A549 (cell line): ENCODE measurements around the gene TRMT2A. TPM values are rescaled to one million over a fixed set of nuclear protein-coding genes. Genes with fewer than 3 reads are reported as not detected.

ENCODE experiments used
- ATAC-seq, 2 experiments: fragments of 200-7000 bp in 1 of 2; fragments of >200 bp in 1 of 2; cut with Nextera tagmentation in 1 of 2; cut with Tn5 transposase in 1 of 2; 3 replicates each; pipeline versions ENCODE4 v1.8.0 to v1.9.1; 2018 to 2020; ENCODE audit warnings: mild to moderate bottlenecking in 1 of 2, moderate library complexity in 1 of 2
- CTCF ChIA-PET: fragments of 300-600 bp; sonication (Branson Sonifier 250); formaldehyde crosslinking; extraction: SDS; loops from one replicate; lab custom pipeline; 2021; ENCODE audit warnings: antibody characterized with exemption, inconsistent platforms; lab: Yijun Ruan, JAX
- POLR2A ChIA-PET: fragments of 350-600 bp; formaldehyde crosslinking; extraction: SDS; loops from one replicate; lab custom pipeline; 2021; ENCODE audit warnings: antibody characterized with exemption, inconsistent platforms; lab: Yijun Ruan, JAX
- DNase-seq, 2 experiments: peaks; one replicate each; pipeline versions ENCODE4 v3.0.0 to v3.0.0-alpha.2; 2011 to 2016; ENCODE audit warnings: low read depth in 1 of 2, low spot score in 1 of 2
- FAIRE-seq: peaks from 2 replicates; lab custom pipeline; 2011; peaks lifted over from hg19 to GRCh38; lab: Jason Lieb, UNC
- H3K27ac ChIP-seq, 2 experiments: fragments of >200 bp; sonication (Bioruptor Twin); formaldehyde crosslinking; 3 replicates each; pipeline ENCODE4 v1.5.1; 2016 to 2017
- H3K4me1 ChIP-seq: fragments of >200 bp; sonication (Bioruptor Twin); formaldehyde crosslinking; 3 replicates; pipeline ENCODE4 v1.6.1; 2016
- H3K4me2 ChIP-seq: fragments of >200 bp; sonication (Bioruptor Twin); formaldehyde crosslinking; 3 replicates; pipeline ENCODE4 v1.6.1; 2016
- H3K4me3 ChIP-seq: fragments of >200 bp; sonication (Bioruptor Twin); formaldehyde crosslinking; 3 replicates; pipeline ENCODE4 v1.5.1; 2016
- H3K9me3 ChIP-seq: fragments of >200 bp; sonication (Bioruptor Twin); formaldehyde crosslinking; 3 replicates; pipeline ENCODE4 v1.6.1; 2016
- CEBPB ChIP-seq, 2 experiments: fragments of >200 bp in 1 of 2; sonication (Bioruptor Twin) in 1 of 2; formaldehyde crosslinking in 1 of 2; IDR thresholded peaks; 2 replicates each; pipeline ENCODE4 v1.6.1; 2012 to 2016
- ELK1 ChIP-seq: fragments of 150-350 bp; IDR thresholded peaks from 2 replicates; pipeline ENCODE4 v1.6.1; 2014; ENCODE audit warnings: low read depth, mild to moderate bottlenecking, low read length
- EP300 ChIP-seq, 2 experiments: fragments of >200 bp; sonication (Bioruptor Twin); formaldehyde crosslinking; IDR thresholded peaks; 2 replicates in 1 of 2; 3 replicates in 1 of 2; pipeline ENCODE4 v1.6.1; 2016 to 2017
- FOSL2 ChIP-seq, 2 experiments: fragments of 450-650 bp in 1 of 2; fragments of >200 bp in 1 of 2; sonication (Bioruptor Twin) in 1 of 2; formaldehyde crosslinking; IDR thresholded peaks; 2 replicates each; pipeline versions ENCODE4 v1.5.0 to v1.6.1; 2016 to 2020; ENCODE audit warnings: mild to moderate bottlenecking in 1 of 2, moderate library complexity in 1 of 2
- FOXS1 ChIP-seq: fragments of 250-450 bp; sonication (Bioruptor Pico); IDR thresholded peaks from 2 replicates; pipeline ENCODE4 v1.5.0; 2020; ENCODE audit warnings: mild to moderate bottlenecking, moderate library complexity
- GATA3 ChIP-seq: IDR thresholded peaks from 2 replicates; pipeline ENCODE4 v1.6.1; 2012; ENCODE audit warnings: borderline replicate concordance
- HEYL ChIP-seq: fragments of 250-450 bp; sonication (Bioruptor Pico); IDR thresholded peaks from 2 replicates; pipeline ENCODE4 v1.8.0; 2021; ENCODE audit warnings: mild to moderate bottlenecking, moderate library complexity
- JUN ChIP-seq, 2 experiments: fragments of >200 bp; sonication (Bioruptor Twin); formaldehyde crosslinking; IDR thresholded peaks; 2 replicates in 1 of 2; 3 replicates in 1 of 2; pipeline ENCODE4 v1.6.1; 2016 to 2017
- KDM1A ChIP-seq: fragments of 200-600 bp; sonication (generic); IDR thresholded peaks from 2 replicates; pipeline ENCODE4 v1.6.1; 2016; ENCODE audit warnings: low read depth, mild to moderate bottlenecking
- MAFK ChIP-seq: fragments of 450-650 bp; IDR thresholded peaks from 2 replicates; pipeline ENCODE4 v1.6.1; 2014; ENCODE audit not compliant: partially characterized antibody
- MAX ChIP-seq: IDR thresholded peaks from 2 replicates; pipeline ENCODE4 v1.6.1; 2012
- MAZ ChIP-seq: fragments of 150-350 bp; IDR thresholded peaks from 2 replicates; pipeline ENCODE4 v1.6.1; 2014; ENCODE audit warnings: antibody characterized with exemption, low read depth, low read length, borderline replicate concordance
- NPAS2 ChIP-seq: fragments of 250-450 bp; sonication (Bioruptor Pico); IDR thresholded peaks from 2 replicates; pipeline ENCODE4 v1.8.0; 2022; ENCODE audit warnings: mild to moderate bottlenecking, moderate library complexity, borderline replicate concordance
- NR3C1 ChIP-seq: fragments of >200 bp; sonication (Bioruptor Twin); formaldehyde crosslinking; IDR thresholded peaks from 3 replicates; pipeline ENCODE4 v1.6.1; 2017
- PHF8 ChIP-seq: fragments of 200-600 bp; sonication (generic); IDR thresholded peaks from 2 replicates; pipeline ENCODE4 v1.6.1; 2016; ENCODE audit warnings: low read depth, mild to moderate bottlenecking, antibody characterized with exemption, moderate library complexity, borderline replicate concordance
- POLR2A ChIP-seq: IDR thresholded peaks from 2 replicates; pipeline ENCODE4 v1.6.1; 2012; ENCODE audit warnings: mild to moderate bottlenecking, low read length
- POLR2AphosphoS2 ChIP-seq: conservative IDR thresholded peaks from 2 replicates; pipeline ENCODE4 v1.6.1; 2012; ENCODE audit warnings: low read length, improper control_type of control experiment, inconsistent platforms
- RAD21 ChIP-seq, 2 experiments: fragments of >200 bp in 1 of 2; sonication (Bioruptor Twin) in 1 of 2; formaldehyde crosslinking in 1 of 2; IDR thresholded peaks in 1 of 2; conservative IDR thresholded peaks in 1 of 2; 2 replicates in 1 of 2; 3 replicates in 1 of 2; pipeline ENCODE4 v1.6.1; 2012 to 2018; ENCODE audit warnings: inconsistent platforms in 1 of 2
- RCOR1 ChIP-seq: fragments of 150-350 bp; IDR thresholded peaks from 2 replicates; pipeline ENCODE4 v1.6.1; 2014; ENCODE audit warnings: antibody characterized with exemption, low read length, low read depth
- SMC3 ChIP-seq: fragments of >200 bp; sonication (Bioruptor Twin); formaldehyde crosslinking; IDR thresholded peaks from 3 replicates; pipeline ENCODE4 v1.6.1; 2018; ENCODE audit warnings: inconsistent platforms
- ZC3H11A ChIP-seq: fragments of 450-650 bp; IDR thresholded peaks from 2 replicates; pipeline ENCODE4 v1.6.1; 2014; ENCODE audit warnings: antibody characterized with exemption, mild to moderate bottlenecking
- ZFP36 ChIP-seq: fragments of 450-650 bp; IDR thresholded peaks from 2 replicates; pipeline ENCODE4 v1.6.1; 2014; ENCODE audit warnings: borderline replicate concordance; ENCODE audit not compliant: partially characterized antibody
- ZNF302 ChIP-seq: fragments of 250-450 bp; sonication (Bioruptor Pico); IDR thresholded peaks from 2 replicates; pipeline ENCODE4 v1.9.0; 2021; ENCODE audit warnings: inconsistent platforms, mild to moderate bottlenecking, moderate library complexity
- WGBS: methylation state at CpG from one replicate; pipeline ENCODE4 v1.1.6; 2017; ENCODE audit errors: missing lambda C conversion rate; 5-methylcytosine and 5-hydroxymethylcytosine counted together
- polyA plus RNA-seq, 4 experiments: library from polyadenylated mRNA; depleted of rRNA in 3 of 4; stranded (reverse); fragments of >200 nt; fragmentation: RNase III in 1 of 4; extraction: RNeasy Plus Mini Kit Qiagen cat#74134 plus additional on column Dnase treatment in 1 of 4; gene quantifications; 2 replicates in 3 of 4; 3 replicates in 1 of 4; pipeline ENCODE4 v1.2.3, GENCODE V29; 2011 to 2017
- TF ChIP-seq, protein P1 (sequence below): fragments of >200 bp; sonication (Bioruptor Twin); formaldehyde crosslinking; IDR thresholded peaks from 3 replicates; pipeline ENCODE4 v1.5.1; 2016

The TRMT2A gene
- polyA plus RNA-seq, 2 of the 4 experiments (the other 2 are of a cell fraction), result 12.3 to 28.8 TPM

GRCh38 chr22:20150381-20151275 is 33.6 kb upstream of the TRMT2A start, which contains the start of gene CCDC188 (continued):
- no peak for TF ChIP-seq NR3C1
- no peak for TF ChIP-seq GATA3

DNA sequence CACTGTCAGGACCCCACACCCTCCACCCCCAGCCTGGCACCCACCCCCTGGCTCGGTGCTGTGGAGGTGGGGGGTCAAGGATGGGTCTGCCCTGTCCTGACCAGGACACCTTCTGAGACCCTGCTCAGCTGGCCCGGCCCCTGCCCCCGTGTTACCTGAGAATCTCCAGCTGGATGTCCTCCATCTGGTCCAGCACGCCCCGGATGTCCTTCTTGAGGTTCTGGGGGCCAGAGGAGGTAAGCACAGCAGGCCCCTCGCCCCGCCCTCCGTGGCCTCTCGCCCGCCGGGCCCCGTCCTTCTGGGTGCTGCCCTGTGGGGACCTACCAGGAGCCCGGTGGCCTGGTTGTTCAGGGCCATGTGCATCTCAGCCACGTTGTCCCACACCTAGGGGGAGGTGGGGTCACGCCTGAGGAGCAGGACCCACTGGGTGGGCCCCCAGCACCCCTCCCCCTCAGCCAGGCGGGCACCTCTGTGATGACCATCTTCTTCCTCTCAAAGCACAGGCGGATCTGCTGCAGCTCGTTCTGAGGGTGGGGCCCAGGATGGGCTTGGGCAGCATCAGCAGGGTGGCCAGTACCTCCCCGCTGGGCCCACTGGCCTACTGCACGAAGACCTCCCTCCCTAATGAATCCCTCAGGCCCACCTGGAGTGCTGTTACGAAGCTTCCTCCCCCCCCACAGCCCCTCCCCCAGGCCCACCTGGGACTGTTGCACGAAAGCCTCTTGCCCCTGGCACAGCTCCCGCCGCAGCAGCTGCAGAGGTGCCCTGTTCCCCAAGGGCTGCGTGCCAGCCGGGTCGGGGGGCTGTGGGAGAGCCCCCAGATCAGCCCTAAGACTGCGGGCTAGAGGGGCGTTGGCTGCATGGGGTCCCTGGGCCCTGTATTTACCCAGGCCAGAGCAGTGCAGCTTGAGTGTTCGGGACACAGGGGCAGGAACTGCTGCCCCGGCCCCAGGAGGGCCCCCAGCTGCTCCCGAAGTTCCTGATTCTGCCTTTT is 32.5 kb upstream of the TRMT2A start:
- ATAC-seq, result no peak
- CTCF ChIA-PET, result no interaction called here
- DNase-seq, result no peak

GRCh38 chr22:20148414-20148813 is 31.4 kb upstream of the TRMT2A start:
- FAIRE-seq (no peak), DNase-seq (no peak), ATAC-seq (no peak)
- no peak overlapping the region for H3K27ac ChIP-seq
- H3K4me1 ChIP-seq, result no peaks in the 10 kb centered on the region
- ChIA-PET CTCF (interaction anchor here (1.5 kb wide), 2 partner anchors 9 to 136 kb away, joined by 4 to 7 read pairs; no protein-coding TSS in a partner anchor), POLR2A (no interaction called here)
- 80% methylated on average over 3 of the region's 18 CpGs for WGBS
- no peaks in the 10 kb centered on the region for H3K9me3 ChIP-seq
- H3K4me3 ChIP-seq, result no peak overlapping the region
- TF ChIP-seq, protein P1, sequence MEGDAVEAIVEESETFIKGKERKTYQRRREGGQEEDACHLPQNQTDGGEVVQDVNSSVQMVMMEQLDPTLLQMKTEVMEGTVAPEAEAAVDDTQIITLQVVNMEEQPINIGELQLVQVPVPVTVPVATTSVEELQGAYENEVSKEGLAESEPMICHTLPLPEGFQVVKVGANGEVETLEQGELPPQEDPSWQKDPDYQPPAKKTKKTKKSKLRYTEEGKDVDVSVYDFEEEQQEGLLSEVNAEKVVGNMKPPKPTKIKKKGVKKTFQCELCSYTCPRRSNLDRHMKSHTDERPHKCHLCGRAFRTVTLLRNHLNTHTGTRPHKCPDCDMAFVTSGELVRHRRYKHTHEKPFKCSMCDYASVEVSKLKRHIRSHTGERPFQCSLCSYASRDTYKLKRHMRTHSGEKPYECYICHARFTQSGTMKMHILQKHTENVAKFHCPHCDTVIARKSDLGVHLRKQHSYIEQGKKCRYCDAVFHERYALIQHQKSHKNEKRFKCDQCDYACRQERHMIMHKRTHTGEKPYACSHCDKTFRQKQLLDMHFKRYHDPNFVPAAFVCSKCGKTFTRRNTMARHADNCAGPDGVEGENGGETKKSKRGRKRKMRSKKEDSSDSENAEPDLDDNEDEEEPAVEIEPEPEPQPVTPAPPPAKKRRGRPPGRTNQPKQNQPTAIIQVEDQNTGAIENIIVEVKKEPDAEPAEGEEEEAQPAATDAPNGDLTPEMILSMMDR, result no peak
- TF ChIP-seq POLR2AphosphoS2, result no peak
- no peak for TF ChIP-seq FOXS1 (CRISPR knock-in tag)
- TF ChIP-seq MAFK, result no peak
- no peak for TF ChIP-seq JUN (IDR thresholded peaks at IDR 0.05)
- no peak for TF ChIP-seq MAX
- TF ChIP-seq EP300 (IDR thresholded peaks at IDR 0.05), result no peak
- no peak for TF ChIP-seq NPAS2 (CRISPR knock-in tag)
- no peak for TF ChIP-seq ZNF302 (CRISPR knock-in tag)
- no peak for TF ChIP-seq RCOR1
- no peak for TF ChIP-seq CEBPB (IDR thresholded peaks at IDR 0.05)
- no peak for TF ChIP-seq RAD21 (conservative IDR thresholded peaks at IDR 0.05 in 1 of 2, IDR thresholded peaks at IDR 0.05 in 1 of 2)
- TF ChIP-seq ZFP36, result no peak
- H3K4me2 ChIP-seq, result no peak overlapping the region

More for the DNA sequence above, 32.5 kb upstream of the TRMT2A start:
- POLR2A ChIA-PET, result no interaction called here
- no peak for FAIRE-seq
- H3K4me3 ChIP-seq, result no peak overlapping the region
- no peak overlapping the region for H3K27ac ChIP-seq
- H3K4me1 ChIP-seq, result no peaks in the 10 kb centered on the region
- no peak overlapping the region for H3K4me2 ChIP-seq
- no CpG with 5 or more reads among the region's 32 CpGs for WGBS
- H3K9me3 ChIP-seq, result no peaks in the 10 kb centered on the region
- TF ChIP-seq PHF8 (no peak), FOSL2 (IDR thresholded peaks at IDR 0.05) (no peak), FOSL2 (CRISPR knock-in tag; IDR thresholded peaks at IDR 0.05) (no peak), NR3C1 (no peak), KDM1A (no peak), POLR2A (no peak), HEYL (no peak), MAZ (no peak), JUN (IDR thresholded peaks at IDR 0.05) (no peak), ELK1 (no peak), ZFP36 (no peak), CEBPB (IDR thresholded peaks at IDR 0.05) (no peak), SMC3 (no peak), MAFK (no peak), ZC3H11A (no peak)
